Activated CD8-positive, alpha-beta T cell treated with anti-CD3 and anti-CD28 coated beads for 36 hours (primary cell): ENCODE results near the gene SMIM29. TPM values are rescaled to one million over a fixed set of nuclear protein-coding genes. Genes with fewer than 3 reads are reported as not detected.

Experiments
- ATAC-seq: fragments of 200-7000 bp; cut with Tn5 transposase; one replicate; pipeline ENCODE4 v1.10.0; 2021; ENCODE audit warnings: mild to moderate bottlenecking, moderate library complexity
- CTCF ChIA-PET: fragments of 350-600 bp; sonication (Branson Sonifier 250); formaldehyde crosslinking; loops from one replicate; lab custom pipeline; 2021; ENCODE audit warnings: antibody characterized with exemption; lab: Charles Lee
- POLR2A ChIA-PET: fragments of 350-600 bp; sonication (Branson Sonifier 250); formaldehyde crosslinking; loops from one replicate; lab custom pipeline; 2021; ENCODE audit warnings: antibody characterized with exemption; lab: Charles Lee
- DNase-seq: peaks from one replicate; pipeline ENCODE4 v3.0.0-alpha.2; 2020
- H3K27ac Mint-ChIP-seq: one replicate; pipeline ENCODE4 v1.8.0; 2021; ENCODE audit warnings: mild to moderate bottlenecking, mixed read lengths
- H3K27me3 Mint-ChIP-seq: one replicate; pipeline ENCODE4 v1.8.0; 2021; ENCODE audit warnings: mixed read lengths
- H3K36me3 Mint-ChIP-seq: one replicate; pipeline ENCODE4 v1.8.0; 2021; ENCODE audit warnings: low read depth, mixed read lengths
- H3K4me1 Mint-ChIP-seq: one replicate; pipeline ENCODE4 v1.8.0; 2021; ENCODE audit warnings: low read depth, mixed read lengths
- H3K4me3 Mint-ChIP-seq: one replicate; pipeline ENCODE4 v1.8.0; 2021; ENCODE audit warnings: mild to moderate bottlenecking, moderate library complexity, mixed read lengths
- H3K9me3 Mint-ChIP-seq: one replicate; pipeline ENCODE4 v1.8.0; 2021; ENCODE audit warnings: mixed read lengths
- intact Hi-C: fragments of 100-400 bp; cut with micrococcal nuclease; formaldehyde crosslinking; loops from one replicate; pipeline ENCODE4 v1.10.0; 2022
- total RNA-seq, 2 experiments: library from RNA; stranded (reverse); gene quantifications; one replicate each; pipeline ENCODE4 v1.2.3, GENCODE V29; 2021
- TF ChIP-seq, protein P1 (sequence below): fragments of 200-600 bp; IDR thresholded peaks from one replicate; pipeline ENCODE4 v1.8.0; 2022; ENCODE audit warnings: antibody characterized with exemption, mild to moderate bottlenecking

The SMIM29 gene
- total RNA-seq = 10 to 100 TPM; 13.3 to 16.4 TPM

DNA sequence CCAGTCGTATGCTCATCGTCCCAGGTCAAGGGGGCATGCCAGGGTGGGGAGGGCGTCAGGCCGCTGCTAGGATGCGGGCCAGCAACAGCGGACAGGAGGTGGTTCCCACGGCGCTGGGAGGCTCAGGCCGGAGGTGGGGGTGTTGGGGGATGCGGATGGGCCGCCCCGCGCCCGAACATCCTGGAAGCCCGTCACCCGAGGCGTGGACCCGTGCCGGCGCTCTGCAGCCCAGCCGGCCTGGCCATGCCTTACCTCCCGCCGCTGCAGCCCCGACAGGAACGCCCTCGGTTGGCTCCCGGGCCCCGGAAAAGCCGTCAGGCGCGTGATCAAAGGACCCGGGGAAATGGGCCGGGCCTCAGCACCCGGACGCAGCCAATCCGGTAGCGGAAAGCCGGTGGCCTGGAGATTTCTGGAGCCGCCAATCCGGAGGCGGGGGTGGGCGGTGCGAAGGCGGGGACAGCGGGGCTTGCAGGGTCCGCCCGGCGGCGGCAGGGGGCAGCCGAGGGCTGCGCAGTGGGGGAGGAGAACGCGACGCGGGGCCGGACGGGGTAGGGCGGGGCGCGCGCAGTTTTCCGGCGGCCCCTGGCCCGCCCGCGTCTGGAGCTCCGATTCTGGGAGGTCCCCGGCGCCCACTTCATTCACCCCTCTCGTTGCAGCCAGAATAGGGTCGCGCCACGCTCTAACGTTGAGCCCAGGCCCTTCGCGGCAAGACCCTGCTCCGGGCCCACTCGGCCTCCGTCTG is at the start of gene SMIM29:
SMIM29 (minus strand) TSS at position 280 of the 742 bp plus-strand sequence. CDS start 1,215 bp downstream, outside the sequence.
- ChIA-PET CTCF (interaction anchor here (0.6 to 4.6 kb wide), 29 partner anchors 12 to 543 kb away, joined by 3 to 61 read pairs (median 6); partner anchors contain the start of genes BLTP3A, HMGA1, NUDT3 and RPS10), POLR2A (interaction anchor here (0.6 to 5.7 kb wide), 13 partner anchors 9 to 976 kb away, joined by 3 to 33 read pairs (median 4); partner anchors contain the start of genes HMGA1 and RPS10)
- H3K27me3 Mint-ChIP-seq = no peaks in the 10 kb centered on the region
- DNase-seq (peak; percentile 97), ATAC-seq (peak; percentile 88)
- H3K27ac Mint-ChIP-seq = peak within 1 kb of the TSS; percentile 89
- no peaks in the 10 kb centered on the region for H3K9me3 Mint-ChIP-seq
- peaks cover 15% of the 10 kb centered on the region for H3K36me3 Mint-ChIP-seq
- intact Hi-C loops = loop anchor here (1.0 to 5.0 kb wide), 2 partner anchors 142 to 358 kb away; no protein-coding TSS in a partner anchor
- peak within 1 kb of the TSS; percentile 85 for H3K4me3 Mint-ChIP-seq
- TF ChIP-seq, protein P1, sequence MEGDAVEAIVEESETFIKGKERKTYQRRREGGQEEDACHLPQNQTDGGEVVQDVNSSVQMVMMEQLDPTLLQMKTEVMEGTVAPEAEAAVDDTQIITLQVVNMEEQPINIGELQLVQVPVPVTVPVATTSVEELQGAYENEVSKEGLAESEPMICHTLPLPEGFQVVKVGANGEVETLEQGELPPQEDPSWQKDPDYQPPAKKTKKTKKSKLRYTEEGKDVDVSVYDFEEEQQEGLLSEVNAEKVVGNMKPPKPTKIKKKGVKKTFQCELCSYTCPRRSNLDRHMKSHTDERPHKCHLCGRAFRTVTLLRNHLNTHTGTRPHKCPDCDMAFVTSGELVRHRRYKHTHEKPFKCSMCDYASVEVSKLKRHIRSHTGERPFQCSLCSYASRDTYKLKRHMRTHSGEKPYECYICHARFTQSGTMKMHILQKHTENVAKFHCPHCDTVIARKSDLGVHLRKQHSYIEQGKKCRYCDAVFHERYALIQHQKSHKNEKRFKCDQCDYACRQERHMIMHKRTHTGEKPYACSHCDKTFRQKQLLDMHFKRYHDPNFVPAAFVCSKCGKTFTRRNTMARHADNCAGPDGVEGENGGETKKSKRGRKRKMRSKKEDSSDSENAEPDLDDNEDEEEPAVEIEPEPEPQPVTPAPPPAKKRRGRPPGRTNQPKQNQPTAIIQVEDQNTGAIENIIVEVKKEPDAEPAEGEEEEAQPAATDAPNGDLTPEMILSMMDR = peak; percentile 88
- H3K4me1 Mint-ChIP-seq = peaks cover 38% of the 10 kb centered on the region

- H3K4me1 Mint-ChIP-seq = peaks cover 9% of the 10 kb centered on the region
- DNase-seq = no peak
- no peak overlapping the region for H3K27ac Mint-ChIP-seq
- H3K27me3 Mint-ChIP-seq = no peaks in the 10 kb centered on the region
- peak; percentile 65 for ATAC-seq
- intact Hi-C loops = no loop called here
- no peak overlapping the region for H3K4me3 Mint-ChIP-seq
- POLR2A ChIA-PET = no interaction called here
- H3K36me3 Mint-ChIP-seq = peaks cover 21% of the 10 kb centered on the region
- TF ChIP-seq, protein P1 = no peak
- CTCF ChIA-PET = interaction anchor here (1.1 kb wide), 1 partner anchor 132 kb away, joined by 3 read pairs; no protein-coding TSS in a partner anchor
- no peaks in the 10 kb centered on the region for H3K9me3 Mint-ChIP-seq
Observed at GRCh38 chr6:34295721-34296120, 46.9 kb upstream of the SMIM29 start.

DNA sequence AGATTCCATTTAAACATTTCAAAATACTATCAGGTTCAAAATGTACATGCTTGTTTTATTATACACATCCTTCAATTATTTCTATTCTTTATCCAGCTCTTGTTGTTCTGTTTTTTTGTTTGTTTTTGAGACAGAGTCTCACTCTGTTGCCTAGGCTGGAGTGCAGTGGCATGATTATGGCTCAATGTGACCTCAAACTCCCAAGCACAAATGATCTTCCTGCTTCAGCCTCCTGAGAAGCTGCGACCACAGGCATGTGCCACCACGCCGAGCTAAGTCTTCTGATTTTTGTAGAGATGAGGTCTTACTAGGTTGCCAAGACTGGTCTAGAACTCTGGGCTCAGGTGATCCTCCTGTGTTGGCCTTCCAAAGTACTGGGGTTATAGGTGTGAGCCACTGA is 44.1 kb upstream of the SMIM29 start:
- ATAC-seq (no peak), DNase-seq (no peak)
- intact Hi-C loops = no loop called here
- Mint-ChIP-seq H3K9me3 (no peaks in the 10 kb centered on the region), H3K27ac (no peak overlapping the region), H3K4me1 (peaks cover 24% of the 10 kb centered on the region), H3K4me3 (no peak overlapping the region), H3K36me3 (peaks cover 28% of the 10 kb centered on the region), H3K27me3 (no peaks in the 10 kb centered on the region)
- TF ChIP-seq, protein P1 = no peak
- ChIA-PET POLR2A (interaction anchor here (0.5 to 0.8 kb wide), 2 partner anchors 9 to 14 kb away, joined by 3 to 5 read pairs; no protein-coding TSS in a partner anchor), CTCF (no interaction called here)

DNA sequence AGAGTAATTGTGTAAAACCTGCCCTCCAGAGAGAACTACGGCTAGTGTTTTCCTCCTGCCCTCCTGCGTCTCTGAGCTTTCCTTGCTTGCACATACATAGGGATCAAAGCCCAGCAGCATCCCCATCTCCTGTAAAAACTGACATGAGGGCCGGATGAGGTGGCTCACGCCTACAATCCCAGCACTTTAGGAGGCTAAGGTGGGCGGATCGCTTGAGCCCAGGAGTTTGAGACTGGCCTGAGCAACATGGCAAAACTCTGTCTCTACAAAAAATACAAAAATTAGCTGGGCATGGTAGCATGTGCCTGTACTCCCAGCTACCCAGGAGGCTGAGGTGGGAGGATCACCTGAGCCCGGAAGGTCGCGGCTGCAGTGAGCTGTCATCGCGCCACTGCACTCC is 40.3 kb upstream of the SMIM29 start:
- intact Hi-C loops = no loop called here
- ATAC-seq = no peak
- TF ChIP-seq, protein P1 = no peak

More for the DNA sequence above, 40.3 kb upstream of the SMIM29 start:
- Mint-ChIP-seq H3K36me3 (peaks cover 27% of the 10 kb centered on the region), H3K27ac (peak overlapping the region; percentile 74), H3K4me3 (no peak overlapping the region), H3K27me3 (no peaks in the 10 kb centered on the region), H3K4me1 (peaks cover 20% of the 10 kb centered on the region), H3K9me3 (no peaks in the 10 kb centered on the region)
- ChIA-PET CTCF (interaction anchor here (0.7 to 1.4 kb wide), 4 partner anchors 72 to 126 kb away, joined by 3 to 5 read pairs (median 4); no protein-coding TSS in a partner anchor), POLR2A (interaction anchor here (0.7 to 1.0 kb wide), 2 partner anchors 52 to 82 kb away, joined by 3 read pairs; no protein-coding TSS in a partner anchor)
- no peak for DNase-seq
